OCI-LY7 (cell line): Measurements from ENCODE around the gene PHYKPL. TPM values are rescaled to one million over a fixed set of nuclear protein-coding genes. Genes with fewer than 3 reads are reported as not detected.

Experiments used
- BruUV-seq: library from RNA; stranded (reverse); fragments of 400-500 nt; replicated peaks from 2 replicates; lab custom pipeline; 2021; lab: Mats Ljungman, UMichigan
- CTCF ChIA-PET: fragments of 300-600 bp; sonication (Branson Sonifier 250); formaldehyde crosslinking; loops from one replicate; lab custom pipeline; 2022; ENCODE audit warnings: antibody characterized with exemption; ENCODE audit not compliant: unreplicated experiment; lab: Charles Lee
- POLR2A ChIA-PET: fragments of 300-600 bp; sonication (Branson Sonifier 250); formaldehyde crosslinking; loops from one replicate; lab custom pipeline; 2022; ENCODE audit warnings: antibody characterized with exemption; lab: Charles Lee
- DNase-seq: peaks from one replicate; pipeline ENCODE4 v3.0.0-alpha.2; 2015; ENCODE audit warnings: low spot score
- H2AFZ ChIP-seq: fragments of 200-600 bp; sonication (generic), shearing (Covaris generic); 2 replicates; pipeline ENCODE4 v1.6.1; 2014; ENCODE audit warnings: mild to moderate bottlenecking, antibody characterized with exemption, low read length, moderate library complexity
- H3K27ac ChIP-seq: fragments of 200-600 bp; sonication (generic); 2 replicates; pipeline ENCODE4 v1.5.1; 2014; ENCODE audit warnings: mixed run types, low read depth, mild to moderate bottlenecking, moderate library complexity, low read length, inconsistent platforms; ENCODE audit not compliant: poor library complexity, severe bottlenecking
- H3K36me3 ChIP-seq: fragments of 200-600 bp; sonication (generic); 2 replicates; pipeline ENCODE4 v1.6.1; 2014; ENCODE audit warnings: mild to moderate bottlenecking, antibody characterized with exemption, low read length, moderate library complexity, mixed read lengths; ENCODE audit not compliant: insufficient read depth
- H3K4me1 ChIP-seq: fragments of 200-600 bp; sonication (generic); 2 replicates; pipeline ENCODE4 v1.5.1; 2014; ENCODE audit warnings: mild to moderate bottlenecking, low read length; ENCODE audit not compliant: insufficient read depth, poor library complexity, severe bottlenecking
- H3K4me2 ChIP-seq: fragments of 200-600 bp; sonication (generic); 2 replicates; pipeline ENCODE4 v1.6.1; 2014; ENCODE audit warnings: mild to moderate bottlenecking, low read length
- H3K4me3 ChIP-seq: fragments of 200-600 bp; sonication (generic); 2 replicates; pipeline ENCODE4 v1.5.1; 2014; ENCODE audit warnings: mild to moderate bottlenecking, low read depth, low read length; ENCODE audit not compliant: poor library complexity, severe bottlenecking
- H3K79me2 ChIP-seq: fragments of 200-600 bp; sonication (generic); 2 replicates; pipeline ENCODE4 v1.6.1; 2016; ENCODE audit warnings: low read depth, mild to moderate bottlenecking, low read length, moderate library complexity, mixed read lengths; ENCODE audit not compliant: insufficient read depth
- H3K9me2 ChIP-seq: fragments of 200-600 bp; sonication (generic); 2 replicates; pipeline ENCODE4 v1.6.1; 2016; ENCODE audit warnings: mild to moderate bottlenecking, low read length, mixed read lengths; ENCODE audit not compliant: insufficient read depth
- H3K9me3 ChIP-seq: fragments of 200-600 bp; sonication (generic); 2 replicates; pipeline ENCODE4 v1.6.1; 2014; ENCODE audit warnings: mild to moderate bottlenecking, mixed run types, low read length, mixed read lengths
- H4K20me1 ChIP-seq: fragments of 200-600 bp; sonication (generic); 2 replicates; pipeline ENCODE4 v1.6.1; 2014; ENCODE audit warnings: mild to moderate bottlenecking, antibody characterized with exemption, low read length, moderate library complexity, mixed read lengths; ENCODE audit not compliant: insufficient read depth
- EZH2phosphoT487 ChIP-seq: fragments of 200-600 bp; sonication (generic); IDR thresholded peaks from 2 replicates; pipeline ENCODE4 v1.6.1; 2018; ENCODE audit warnings: low read depth, borderline replicate concordance, mild to moderate bottlenecking, mixed run types, antibody characterized with exemption, low read length, moderate library complexity, mixed read lengths
- intact Hi-C: fragments of 100-400 bp; cut with micrococcal nuclease; formaldehyde crosslinking; loops from one replicate; pipeline ENCODE4 v1.10.0; 2022; ENCODE audit not compliant: unreplicated experiment
- total RNA-seq, 2 experiments: library from RNA; depleted of rRNA in 1 of 2; stranded (reverse); fragments of >200 nt in 1 of 2; shearing (Covaris generic) in 1 of 2; gene quantifications; 2 replicates each; pipeline ENCODE4 v1.2.3, GENCODE V29; 2014 to 2022
- TF ChIP-seq, protein P1 (sequence below): fragments of 200-600 bp; sonication (generic); conservative IDR thresholded peaks from 2 replicates; pipeline ENCODE4 v1.5.1; 2014; ENCODE audit warnings: mild to moderate bottlenecking, antibody characterized with exemption, low read length, moderate library complexity, mixed read lengths

PHYKPL gene
- total RNA-seq, 2 experiments from 2014 or later, result 86.3 to 146 TPM

DNA sequence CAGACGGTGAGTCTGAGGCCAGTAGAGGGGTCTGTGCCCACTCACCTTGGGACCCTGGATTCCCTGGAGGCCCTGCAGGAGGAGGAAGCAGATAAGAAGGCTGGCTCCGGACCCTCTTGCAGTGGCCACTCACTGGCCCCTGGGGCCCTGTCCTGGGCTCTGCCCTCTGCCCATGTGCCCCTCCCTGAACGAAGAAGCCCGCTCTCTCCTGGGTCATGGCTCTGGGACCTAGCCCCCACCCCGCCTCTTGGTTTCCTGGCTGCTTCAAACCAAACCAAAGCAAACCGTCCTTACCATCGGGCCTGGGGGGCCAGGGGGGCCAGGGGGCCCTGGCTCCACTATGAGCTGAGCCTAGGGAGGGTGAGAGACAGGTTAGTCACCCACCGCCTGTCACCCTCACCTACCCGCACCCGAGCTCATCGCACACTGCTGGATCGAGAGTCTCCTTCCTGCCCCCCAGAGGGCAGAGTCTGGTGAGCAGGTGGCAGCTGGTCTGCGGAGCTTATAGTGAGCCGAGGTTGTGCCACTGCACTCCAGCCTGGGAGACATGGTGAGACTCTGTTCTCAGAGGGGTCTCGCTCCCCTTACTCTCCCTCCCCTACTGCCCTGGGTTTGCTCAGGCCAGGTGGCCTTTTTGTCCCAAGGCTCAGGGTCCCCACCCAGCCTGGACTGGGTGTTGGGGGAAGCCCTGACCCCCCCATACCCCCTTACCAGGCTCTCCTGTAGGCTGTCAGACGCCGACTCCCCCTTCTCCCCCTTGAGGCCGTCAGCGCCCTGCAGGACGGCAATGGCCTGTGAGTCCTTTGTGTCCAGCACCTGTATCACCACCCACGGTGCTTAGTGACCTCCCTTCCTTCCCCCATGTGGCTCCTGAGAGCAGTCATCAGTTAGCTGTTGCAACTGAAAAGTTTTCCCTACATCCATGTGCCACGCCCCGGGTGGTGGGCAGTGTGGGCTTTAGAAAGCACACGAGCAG is 15.2 kb upstream of the PHYKPL start:
- H3K4me2 ChIP-seq, result no peak overlapping the region
- H2AFZ ChIP-seq, result no peak overlapping the region
- no peak overlapping the region for H3K4me3 ChIP-seq
- no peaks in the 10 kb centered on the region for H4K20me1 ChIP-seq
- no peak overlapping the region for H3K27ac ChIP-seq
- ChIA-PET CTCF (no interaction called here), POLR2A (interaction anchor here (1.1 to 1.5 kb wide), 2 partner anchors 32 to 375 kb away, joined by 3 to 4 read pairs; no protein-coding TSS in a partner anchor)
- no TSS peak for BruUV-seq
- no peak for DNase-seq
- H3K36me3 ChIP-seq, result no peaks in the 10 kb centered on the region
- no peaks in the 10 kb centered on the region for H3K9me3 ChIP-seq
- intact Hi-C loops, result no loop called here
- H3K79me2 ChIP-seq, result no peaks in the 10 kb centered on the region
- H3K9me2 ChIP-seq, result no peaks in the 10 kb centered on the region
- no peak for TF ChIP-seq EZH2phosphoT487
- TF ChIP-seq, protein P1, sequence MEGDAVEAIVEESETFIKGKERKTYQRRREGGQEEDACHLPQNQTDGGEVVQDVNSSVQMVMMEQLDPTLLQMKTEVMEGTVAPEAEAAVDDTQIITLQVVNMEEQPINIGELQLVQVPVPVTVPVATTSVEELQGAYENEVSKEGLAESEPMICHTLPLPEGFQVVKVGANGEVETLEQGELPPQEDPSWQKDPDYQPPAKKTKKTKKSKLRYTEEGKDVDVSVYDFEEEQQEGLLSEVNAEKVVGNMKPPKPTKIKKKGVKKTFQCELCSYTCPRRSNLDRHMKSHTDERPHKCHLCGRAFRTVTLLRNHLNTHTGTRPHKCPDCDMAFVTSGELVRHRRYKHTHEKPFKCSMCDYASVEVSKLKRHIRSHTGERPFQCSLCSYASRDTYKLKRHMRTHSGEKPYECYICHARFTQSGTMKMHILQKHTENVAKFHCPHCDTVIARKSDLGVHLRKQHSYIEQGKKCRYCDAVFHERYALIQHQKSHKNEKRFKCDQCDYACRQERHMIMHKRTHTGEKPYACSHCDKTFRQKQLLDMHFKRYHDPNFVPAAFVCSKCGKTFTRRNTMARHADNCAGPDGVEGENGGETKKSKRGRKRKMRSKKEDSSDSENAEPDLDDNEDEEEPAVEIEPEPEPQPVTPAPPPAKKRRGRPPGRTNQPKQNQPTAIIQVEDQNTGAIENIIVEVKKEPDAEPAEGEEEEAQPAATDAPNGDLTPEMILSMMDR, result 0 out of 2 replicates have a peak, but pooled peaks have one; percentile 21
- peaks cover 24% of the 10 kb centered on the region for H3K4me1 ChIP-seq

- ChIA-PET POLR2A (interaction anchor here (1.1 kb wide), 1 partner anchor 376 kb away, joined by 3 read pairs; no protein-coding TSS in a partner anchor), CTCF (no interaction called here)
- TF ChIP-seq EZH2phosphoT487, result no peak
- TF ChIP-seq, protein P1, result no peak
- Histone ChIP-seq H3K4me1 (peaks cover 16% of the 10 kb centered on the region), H3K79me2 (no peaks in the 10 kb centered on the region), H4K20me1 (no peaks in the 10 kb centered on the region), H3K36me3 (no peaks in the 10 kb centered on the region), H3K4me3 (no peak overlapping the region), H3K4me2 (no peak overlapping the region), H3K9me2 (no peaks in the 10 kb centered on the region), H3K9me3 (no peaks in the 10 kb centered on the region), H3K27ac (no peak overlapping the region), H2AFZ (no peak overlapping the region)
- intact Hi-C loops, result no loop called here
- no TSS peak for BruUV-seq
- peak; percentile 39 for DNase-seq
Measured at GRCh38 chr5:178246624-178247279, 14.2 kb upstream of the PHYKPL start.
